OCI-M1 (cell line): ENCODE measurements around the gene DUSP9.
"Not testable (repeated sequence)": the region's sequence is repeated elsewhere in the genome, so short reads cannot be mapped to it uniquely, and the experiment has no call there.

ENCODE experiments used
- DNase-seq: peaks from one replicate; lab custom pipeline; 2025; lab: John Stamatoyannopoulos, UW

Gene DUSP9

DNA sequence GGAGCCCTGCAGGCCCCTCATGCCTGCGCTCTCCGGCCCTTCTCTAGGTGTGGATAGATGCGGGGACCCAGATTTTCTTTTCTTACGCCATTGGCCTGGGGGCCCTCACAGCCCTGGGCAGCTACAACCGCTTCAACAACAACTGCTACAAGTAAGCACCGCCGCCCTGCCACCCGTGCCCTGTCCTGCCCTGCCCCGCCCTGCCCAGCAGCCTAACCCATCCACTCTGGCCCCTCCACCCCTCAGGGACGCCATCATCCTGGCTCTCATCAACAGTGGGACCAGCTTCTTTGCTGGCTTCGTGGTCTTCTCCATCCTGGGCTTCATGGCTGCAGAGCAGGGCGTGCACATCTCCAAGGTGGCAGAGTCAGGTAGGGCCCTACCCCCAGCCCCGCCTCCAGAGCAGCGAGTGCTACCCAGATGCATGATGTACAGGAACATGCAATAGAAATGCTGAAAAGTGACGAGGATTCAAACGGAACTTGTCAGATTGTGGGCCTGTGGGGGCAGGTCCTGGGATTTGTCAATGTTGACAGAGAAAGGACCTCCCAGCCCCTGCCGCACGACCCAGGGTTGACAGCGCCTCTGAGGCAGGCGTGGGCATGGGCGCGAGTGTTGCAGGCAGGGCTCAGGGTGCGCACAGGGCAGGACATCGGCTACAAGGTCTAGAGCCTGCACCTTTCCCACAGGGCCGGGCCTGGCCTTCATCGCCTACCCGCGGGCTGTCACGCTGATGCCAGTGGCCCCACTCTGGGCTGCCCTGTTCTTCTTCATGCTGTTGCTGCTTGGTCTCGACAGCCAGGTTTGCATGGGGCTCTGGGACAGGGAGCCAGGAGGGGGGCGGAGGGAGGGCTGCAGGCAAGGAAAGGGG, 46.4 kb downstream of the DUSP9 start:
- no peak for DNase-seq

- not testable (repeated sequence) for DNase-seq
These were observed 47.3 kb downstream of the DUSP9 start for GRCh38 chrX:153694256-153694655.

GRCh38 chrX:153694687-153695270, 47.8 kb downstream of the DUSP9 start:
- DNase-seq: no peak

GRCh38 chrX:153696100-153696499, 49.1 kb downstream of the DUSP9 start:
- DNase-seq: no peak

DNA sequence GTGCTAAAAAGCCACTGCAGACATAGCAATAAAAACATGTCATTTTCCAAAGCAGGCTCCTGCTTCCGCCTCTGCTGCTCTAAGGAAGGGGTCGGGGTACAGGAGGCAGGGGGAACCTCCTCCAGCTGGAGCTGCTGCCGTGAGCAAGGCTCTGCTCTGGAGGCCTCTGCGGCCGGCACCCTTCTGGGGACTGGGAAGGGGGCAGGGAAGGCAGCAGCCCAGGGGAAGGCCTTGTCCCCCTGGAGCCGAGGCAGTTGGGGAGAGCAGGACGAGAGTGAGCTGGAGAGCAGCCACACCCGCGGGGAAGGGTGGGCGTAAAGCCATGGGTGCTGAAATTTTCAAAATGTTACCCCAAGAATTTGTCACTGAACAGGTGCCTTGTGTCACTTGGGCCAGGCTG, 49.5 kb downstream of the DUSP9 start:
- not testable (repeated sequence) for DNase-seq

GRCh38 chrX:153696986-153697722, 50.2 kb downstream of the DUSP9 start:
- not testable (repeated sequence) for DNase-seq

- DNase-seq: no peak
These were observed 51.2 kb downstream of the DUSP9 start for GRCh38 chrX:153697924-153698865.

GRCh38 chrX:153699210-153699783, 52.3 kb downstream of the DUSP9 start:
- DNase-seq: not testable (repeated sequence)

DNA sequence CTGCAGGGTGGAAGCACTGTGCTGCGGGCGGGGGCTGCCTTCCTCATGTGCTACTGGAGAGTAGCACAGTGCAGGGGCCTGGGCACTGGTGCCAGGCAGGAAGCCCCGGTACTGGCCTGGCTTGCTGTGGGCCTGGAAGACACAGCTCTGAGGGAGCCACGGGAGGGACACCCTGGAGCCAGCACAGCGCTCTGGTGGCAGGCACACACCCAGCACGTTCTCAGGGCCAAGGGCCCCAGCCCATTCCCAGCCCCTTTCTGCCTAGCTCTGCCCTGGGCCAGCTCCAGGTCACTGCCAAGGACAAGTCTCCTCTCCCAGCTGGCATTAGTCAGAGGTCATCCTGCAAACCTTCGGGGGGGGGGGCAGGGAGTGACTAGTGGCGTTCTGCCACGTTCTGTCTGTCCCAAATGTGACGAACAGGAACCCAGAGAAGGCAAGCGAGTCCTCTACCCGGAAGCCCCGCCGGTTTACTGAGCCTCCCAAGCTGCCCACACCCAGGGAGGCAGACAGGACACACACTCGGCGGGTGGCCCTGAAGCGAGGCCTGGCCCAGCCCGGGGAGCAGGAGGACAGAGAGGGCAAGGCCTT, 52.9 kb downstream of the DUSP9 start:
- not testable (repeated sequence) for DNase-seq

DNA sequence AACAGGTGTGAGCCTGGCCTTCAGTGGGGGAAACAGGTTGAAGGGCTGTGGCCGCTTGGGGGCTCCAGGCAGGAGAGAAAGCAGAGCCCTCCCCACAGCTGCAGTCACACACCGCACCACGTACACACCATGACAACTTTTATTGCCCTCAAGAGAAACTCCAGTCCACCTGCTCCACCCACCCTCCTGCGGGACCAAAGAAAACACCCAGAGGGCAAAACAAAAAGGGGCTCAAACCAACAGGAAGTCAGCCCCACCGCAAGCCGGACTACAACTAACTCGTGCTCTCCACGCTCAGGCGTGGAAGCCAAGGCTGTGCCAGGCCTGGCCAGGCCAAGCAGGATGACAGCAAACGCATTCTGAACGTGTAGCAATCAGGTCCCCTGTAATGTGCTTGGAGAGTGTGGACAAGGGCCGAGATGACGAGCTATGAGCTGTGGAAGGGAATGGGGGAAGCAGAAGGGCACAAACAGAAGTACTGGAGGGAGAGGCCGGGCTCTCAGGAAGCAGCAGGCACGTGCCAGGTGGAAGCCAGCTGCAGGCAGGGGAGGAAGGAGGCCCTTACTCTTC, 53.5 kb downstream of the DUSP9 start:
- DNase-seq: no peak
